Ovary (tissue), 9 donors: ENCODE data around the gene PALLD. TPM values are rescaled to one million over a fixed set of nuclear protein-coding genes. Genes with fewer than 3 reads are reported as not detected.

Experiments
- DNase-seq, 5 donors: peaks; one replicate each; pipeline ENCODE4 v3.0.0-alpha.2; 2019 to 2020
- H3K27ac ChIP-seq, 2 donors: fragments of 200-600 bp; one replicate each; pipeline versions ENCODE4 v1.5.1 to v1.8.0; 2019 to 2022
- H3K27me3 ChIP-seq: fragments of 200-600 bp; one replicate; pipeline ENCODE4 v1.8.0; 2022
- H3K36me3 ChIP-seq: fragments of 200-600 bp; sonication (generic); one replicate; pipeline ENCODE4 v1.5.1; 2019
- H3K4me1 ChIP-seq: one replicate; pipeline ENCODE4 v1.8.1; 2013; ENCODE audit warnings: mild to moderate bottlenecking, moderate library complexity; ENCODE audit not compliant: insufficient read depth
- H3K4me3 ChIP-seq: fragments of 200-600 bp; sonication (generic); one replicate; pipeline ENCODE4 v1.5.1; 2017
- H3K9me3 ChIP-seq, 2 donors: fragments of 200-600 bp in 1 of 2; sonication (generic) in 1 of 2; one replicate each; pipeline versions ENCODE4 v1.5.1 to v1.8.1; 2013 to 2019; ENCODE audit warnings: mild to moderate bottlenecking in 1 of 2, moderate library complexity in 1 of 2
- CTCF ChIP-seq, 3 donors: fragments of 450-650 bp in 2 of 3; fragments of 200-600 bp in 1 of 3; IDR thresholded peaks; one replicate each; pipeline versions ENCODE4 v1.5.1 to v1.8.0; 2016 to 2022; ENCODE audit warnings: antibody characterized with exemption in 3 of 3, mild to moderate bottlenecking in 1 of 3
- EP300 ChIP-seq: sonication (generic); formaldehyde crosslinking; IDR thresholded peaks from one replicate; pipeline ENCODE4 v1.6.1; 2017; ENCODE audit warnings: antibody characterized with exemption
- POLR2A ChIP-seq: fragments of 450-650 bp; IDR thresholded peaks from one replicate; pipeline ENCODE4 v1.6.1; 2017; ENCODE audit warnings: antibody characterized with exemption, mild to moderate bottlenecking, moderate library complexity
- WGBS, 3 donors: extraction: QIAGEN DNeasy Blood & Tissue Kit in 1 of 3; methylation state at CpG; one replicate each; pipeline versions ENCODE4 v1.1.5 to v1.1.7; 2013 to 2017; 5-methylcytosine and 5-hydroxymethylcytosine counted together
- intact Hi-C, 4 donors: fragments of 100-400 bp; cut with DNase I; formaldehyde crosslinking; loops; one replicate each; pipeline versions ENCODE4 v1.11.0 to v1.15.1; 2022 to 2023
- polyA plus RNA-seq, 2 donors: library from polyadenylated mRNA; stranded (reverse); fragments of 200-250 nt in 1 of 2; fragments of 350-450 nt in 1 of 2; fragmentation: Illumina TruSeq in 1 of 2; extraction: RNeasy Lipid Tissue Mini Kit (QIAGEN cat#74804) in 1 of 2; gene quantifications; one replicate each; pipeline ENCODE4 v1.2.3, GENCODE V29; 2013 to 2014
- total RNA-seq, 7 donors: library from RNA; depleted of rRNA in 2 of 7; stranded (reverse); fragments of >200 nt in 2 of 7; fragmentation: NEBNext Ultra II Directional in 3 of 7; extraction: Animal tissue kit (Norgen Biotek cat#: 25700) in 3 of 7; gene quantifications; one replicate each; pipeline versions ENCODE4 v1.1.0 to v1.2.4, GENCODE V29; 2016 to 2023
- donor health status: DM: no; HTN: no; CAD: no; lungs with moderate emphysema.
- donor health status: DM: no; HTN: no; CAD: no.
- donor health status: Bipolar disorder and iron deficiency.
- donor health status: DM: yes; HTN: yes; CAD: no.
- donor health status: DM: no; HTN: no; CAD: no.
- donor health status: DM: yes; HTN: yes; CAD: no.

The PALLD gene
- total and polyA plus RNA-seq, 9 donors = 96.8 to 605 (median 137) TPM

- Histone ChIP-seq H3K27ac (no peak overlapping the region), H3K4me3 (no peak overlapping the region), H3K4me1 (peaks cover 1% of the 10 kb centered on the region), H3K27me3 (no peaks in the 10 kb centered on the region), H3K36me3 (no peaks in the 10 kb centered on the region), H3K9me3 (no peaks in the 10 kb centered on the region)
- 80 to 98% (median 97%) methylated on average over 4 of the region's 4 CpGs for WGBS, 3 donors
- intact Hi-C loops = no loop called here
- no peak for DNase-seq
- no peak for TF ChIP-seq EP300
- no peak for TF ChIP-seq POLR2A
- TF ChIP-seq CTCF (IDR thresholded peaks at IDR 0.05) = no peak
Measured at GRCh38 chr4:168609369-168609768, 112.5 kb downstream of the PALLD start.

GRCh38 chr4:168610911-168611530 is 114.2 kb downstream of the PALLD start:
- TF ChIP-seq EP300 = no peak
- TF ChIP-seq POLR2A = no peak
- no peak for TF ChIP-seq CTCF (IDR thresholded peaks at IDR 0.05)
- intact Hi-C loops = no loop called here
- no peak for DNase-seq
- no peaks in the 10 kb centered on the region for H3K27me3 ChIP-seq
- H3K4me1 ChIP-seq = peaks cover 1% of the 10 kb centered on the region
- no peaks in the 10 kb centered on the region for H3K9me3 ChIP-seq
- H3K36me3 ChIP-seq = no peaks in the 10 kb centered on the region
- H3K27ac ChIP-seq = no peak overlapping the region
- no peak overlapping the region for H3K4me3 ChIP-seq
- WGBS, 3 donors = 60 to 64% (median 63%) methylated on average over 6 of the region's 6 CpGs

GRCh38 chr4:168612450-168613135 is 115.7 kb downstream of the PALLD start:
- H3K4me3 ChIP-seq = no peak overlapping the region
- TF ChIP-seq CTCF (IDR thresholded peaks at IDR 0.05) (no peak), POLR2A (no peak), EP300 (no peak)
- H3K36me3 ChIP-seq = no peaks in the 10 kb centered on the region
- WGBS, 3 donors = 52 to 67% (median 64%) methylated on average over 4 of the region's 4 CpGs
- intact Hi-C loops = no loop called here
- H3K9me3 ChIP-seq = no peaks in the 10 kb centered on the region
- no peak overlapping the region for H3K27ac ChIP-seq
- H3K27me3 ChIP-seq = no peaks in the 10 kb centered on the region
- H3K4me1 ChIP-seq = peaks cover 1% of the 10 kb centered on the region
- DNase-seq = no peak

- Histone ChIP-seq H3K4me1 (peaks cover 1% of the 10 kb centered on the region), H3K4me3 (no peak overlapping the region), H3K27ac (no peak overlapping the region), H3K36me3 (no peaks in the 10 kb centered on the region), H3K9me3 (no peaks in the 10 kb centered on the region), H3K27me3 (no peaks in the 10 kb centered on the region)
- intact Hi-C loops = no loop called here
- 92 to 94% (median 93%) methylated on average over 5 of the region's 5 CpGs for WGBS, 3 donors
- TF ChIP-seq POLR2A (no peak), CTCF (IDR thresholded peaks at IDR 0.05) (no peak), EP300 (no peak)
- no peak for DNase-seq
Measured at GRCh38 chr4:168613869-168614268, 117.0 kb downstream of the PALLD start.
